ENCODE results near the gene PDAP1. TPM values are rescaled to one million over a fixed set of nuclear protein-coding genes. Genes with fewer than 3 reads are reported as not detected.
"Not testable (repeated sequence)": the region's sequence is repeated elsewhere in the genome, so short reads cannot be mapped to it uniquely, and the experiment has no call there.

Gene PDAP1
- polyA plus RNA-seq, 2 of the 4 experiments (the other 2 are of a cell fraction) = 81.8 to 347 TPM

- 89% methylated on average over 13 of the region's 13 CpGs for WGBS (ENCODE audit: missing lambda C conversion rate)
- FAIRE-seq (no peak), ATAC-seq (no peak), DNase-seq (ENCODE audit: low read depth in 1 of 2, low spot score in 1 of 2) (no peak)
- no peak overlapping the region for H3K27ac ChIP-seq
- no peak overlapping the region for H3K4me2 ChIP-seq
- POLR2A ChIA-PET = no interaction called here
- H3K9me3 ChIP-seq = no peaks in the 10 kb centered on the region
- TF ChIP-seq USF2 (IDR thresholded peaks at IDR 0.05) (no peak), POLR2A (IDR thresholded peaks at IDR 0.05; ENCODE audit: low read length) (no peak), RNF2 (IDR thresholded peaks at IDR 0.05; ENCODE audit: borderline replicate concordance, low read depth) (no peak), HEYL (CRISPR knock-in tag; IDR thresholded peaks at IDR 0.05) (no peak), MAFK (IDR thresholded peaks at IDR 0.05; ENCODE audit: partially characterized antibody) (no peak), POLR2AphosphoS2 (conservative IDR thresholded peaks at IDR 0.05; ENCODE audit: low read length) (no peak), PHF8 (IDR thresholded peaks at IDR 0.05; ENCODE audit: borderline replicate concordance, low read depth) (no peak), FOSB (CRISPR knock-in tag; IDR thresholded peaks at IDR 0.05) (no peak)
- TF ChIP-seq, protein P1, sequence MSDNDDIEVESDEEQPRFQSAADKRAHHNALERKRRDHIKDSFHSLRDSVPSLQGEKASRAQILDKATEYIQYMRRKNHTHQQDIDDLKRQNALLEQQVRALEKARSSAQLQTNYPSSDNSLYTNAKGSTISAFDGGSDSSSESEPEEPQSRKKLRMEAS (IDR thresholded peaks at IDR 0.05) = no peak
- TF ChIP-seq, protein P2, sequence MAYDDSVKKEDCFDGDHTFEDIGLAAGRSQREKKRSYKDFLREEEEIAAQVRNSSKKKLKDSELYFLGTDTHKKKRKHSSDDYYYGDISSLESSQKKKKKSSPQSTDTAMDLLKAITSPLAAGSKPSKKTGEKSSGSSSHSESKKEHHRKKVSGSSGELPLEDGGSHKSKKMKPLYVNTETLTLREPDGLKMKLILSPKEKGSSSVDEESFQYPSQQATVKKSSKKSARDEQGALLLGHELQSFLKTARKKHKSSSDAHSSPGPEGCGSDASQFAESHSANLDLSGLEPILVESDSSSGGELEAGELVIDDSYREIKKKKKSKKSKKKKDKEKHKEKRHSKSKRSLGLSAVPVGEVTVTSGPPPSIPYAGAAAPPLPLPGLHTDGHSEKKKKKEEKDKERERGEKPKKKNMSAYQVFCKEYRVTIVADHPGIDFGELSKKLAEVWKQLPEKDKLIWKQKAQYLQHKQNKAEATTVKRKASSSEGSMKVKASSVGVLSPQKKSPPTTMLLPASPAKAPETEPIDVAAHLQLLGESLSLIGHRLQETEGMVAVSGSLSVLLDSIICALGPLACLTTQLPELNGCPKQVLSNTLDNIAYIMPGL (CRISPR knock-in tag; IDR thresholded peaks at IDR 0.05; ENCODE audit: borderline replicate concordance) = no peak
- CTCF ChIA-PET = interaction anchor here (1.2 to 1.3 kb wide), 2 partner anchors 24 to 25 kb away, joined by 3 to 4 read pairs; no protein-coding TSS in a partner anchor
- no peak overlapping the region for H3K4me3 ChIP-seq
- no peaks in the 10 kb centered on the region for H3K4me1 ChIP-seq
Observed at GRCh38 chr7:99389772-99390171, 18.6 kb downstream of the PDAP1 start.

GRCh38 chr7:99387912-99388311 lies 20.5 kb downstream of the PDAP1 start:
- H3K27ac ChIP-seq = no peak overlapping the region
- POLR2A ChIA-PET = no interaction called here
- TF ChIP-seq GATA3 (IDR thresholded peaks at IDR 0.05; ENCODE audit: borderline replicate concordance) = no peak
- TF ChIP-seq TFCP2L1 (CRISPR knock-in tag; IDR thresholded peaks at IDR 0.05) = no peak
- TF ChIP-seq NFE2L2 (conservative IDR thresholded peaks at IDR 0.05; ENCODE audit: low read length) = no peak
- TF ChIP-seq MAFK (IDR thresholded peaks at IDR 0.05; ENCODE audit: partially characterized antibody) = no peak
- TF ChIP-seq CBX8 (IDR thresholded peaks at IDR 0.05) = no peak
- TF ChIP-seq ZC3H11A (IDR thresholded peaks at IDR 0.05) = no peak
- no peak for TF ChIP-seq CHD2 (IDR thresholded peaks at IDR 0.05; ENCODE audit: low read length, partially characterized antibody)
- TF ChIP-seq JUNB (IDR thresholded peaks at IDR 0.05) = no peak
- no peak for TF ChIP-seq CBX2 (IDR thresholded peaks at IDR 0.05; ENCODE audit: borderline replicate concordance, low read depth)
- no peak for TF ChIP-seq MAZ (IDR thresholded peaks at IDR 0.05; ENCODE audit: borderline replicate concordance, low read depth, low read length)
- H3K4me3 ChIP-seq = no peak overlapping the region
- FAIRE-seq (no peak), ATAC-seq (no peak), DNase-seq (ENCODE audit: low read depth in 1 of 2, low spot score in 1 of 2) (no peak)
- 98% methylated on average over 17 of the region's 20 CpGs for WGBS (ENCODE audit: missing lambda C conversion rate)
- no peaks in the 10 kb centered on the region for H3K4me1 ChIP-seq
- H3K4me2 ChIP-seq = no peak overlapping the region
- no peaks in the 10 kb centered on the region for H3K9me3 ChIP-seq
- CTCF ChIA-PET = interaction anchor here (0.6 kb wide), 1 partner anchor 59 kb away, joined by 4 read pairs; no protein-coding TSS in a partner anchor

DNA sequence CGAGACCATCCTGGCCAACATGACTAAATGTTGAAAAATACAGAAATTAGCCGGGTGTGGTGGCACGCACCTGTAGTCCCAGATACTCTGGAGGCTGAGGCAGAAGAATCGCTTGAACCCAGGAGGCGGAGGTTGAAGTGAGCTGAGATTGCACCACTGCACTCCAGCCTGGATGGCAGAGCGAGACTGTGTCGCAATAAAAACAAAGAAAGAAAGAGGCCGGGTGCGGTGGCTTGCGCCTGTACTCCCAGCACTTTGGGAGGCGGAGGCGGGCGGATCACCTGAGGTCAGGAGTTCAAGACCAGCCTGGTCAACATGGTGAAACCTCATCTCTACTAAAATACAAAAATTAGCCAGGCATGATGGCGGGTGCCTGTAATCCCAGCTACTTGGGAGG lies 21.2 kb downstream of the PDAP1 start:
- not testable (repeated sequence) for H3K27ac ChIP-seq; H3K4me3 ChIP-seq; H3K9me3 ChIP-seq; ATAC-seq; H3K4me2 ChIP-seq; FAIRE-seq; H3K4me1 ChIP-seq; DNase-seq (ENCODE audit: low read depth in 1 of 2, low spot score in 1 of 2)
- POLR2A ChIA-PET = interaction anchor here (0.8 to 1.0 kb wide), 2 partner anchors 12 to 13 kb away, joined by 3 to 5 read pairs; no protein-coding TSS in a partner anchor
- CTCF ChIA-PET = interaction anchor here (1.0 to 1.5 kb wide), 5 partner anchors 14 to 58 kb away, joined by 3 to 5 read pairs (median 3); no protein-coding TSS in a partner anchor
- 92% methylated on average over 14 of the region's 14 CpGs for WGBS (ENCODE audit: missing lambda C conversion rate)
- TF ChIP-seq SMC3 (IDR thresholded peaks at IDR 0.05) = 0 out of 3 replicates have a peak, but pooled peaks have one; percentile 2
